22Rv1 (cell line): Measurements from ENCODE around the gene MAGIX.

ENCODE experiments used
- ZFX ChIP-seq: fragments of 450-650 bp; IDR thresholded peaks from 2 replicates; pipeline ENCODE4 v1.6.1; 2017; ENCODE audit warnings: antibody characterized with exemption, borderline replicate concordance
- TF ChIP-seq, protein P1 (sequence below): fragments of 450-650 bp; IDR thresholded peaks from 2 replicates; pipeline ENCODE4 v1.5.1; 2017; ENCODE audit warnings: mild to moderate bottlenecking

DNA sequence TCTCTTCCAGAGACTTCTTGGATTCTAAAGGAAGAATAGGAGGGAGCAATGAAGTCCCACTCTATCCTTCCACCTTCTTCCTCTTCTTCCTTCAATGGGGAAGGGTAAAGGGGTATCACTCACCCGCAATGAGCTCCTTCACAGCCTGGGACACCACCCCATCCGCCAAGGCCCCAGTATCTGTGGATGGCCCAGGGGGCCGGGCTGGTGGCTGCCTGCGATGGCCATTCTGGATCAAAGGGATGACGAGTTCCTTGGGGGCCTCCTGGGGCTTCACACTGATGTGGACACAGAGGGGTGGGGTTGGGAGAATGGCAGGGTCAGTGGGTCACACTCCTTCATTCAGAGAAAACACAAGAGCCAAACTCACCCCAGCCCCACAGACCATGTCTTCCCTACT lies 40.1 kb upstream of the MAGIX start:
- TF ChIP-seq, protein P1, sequence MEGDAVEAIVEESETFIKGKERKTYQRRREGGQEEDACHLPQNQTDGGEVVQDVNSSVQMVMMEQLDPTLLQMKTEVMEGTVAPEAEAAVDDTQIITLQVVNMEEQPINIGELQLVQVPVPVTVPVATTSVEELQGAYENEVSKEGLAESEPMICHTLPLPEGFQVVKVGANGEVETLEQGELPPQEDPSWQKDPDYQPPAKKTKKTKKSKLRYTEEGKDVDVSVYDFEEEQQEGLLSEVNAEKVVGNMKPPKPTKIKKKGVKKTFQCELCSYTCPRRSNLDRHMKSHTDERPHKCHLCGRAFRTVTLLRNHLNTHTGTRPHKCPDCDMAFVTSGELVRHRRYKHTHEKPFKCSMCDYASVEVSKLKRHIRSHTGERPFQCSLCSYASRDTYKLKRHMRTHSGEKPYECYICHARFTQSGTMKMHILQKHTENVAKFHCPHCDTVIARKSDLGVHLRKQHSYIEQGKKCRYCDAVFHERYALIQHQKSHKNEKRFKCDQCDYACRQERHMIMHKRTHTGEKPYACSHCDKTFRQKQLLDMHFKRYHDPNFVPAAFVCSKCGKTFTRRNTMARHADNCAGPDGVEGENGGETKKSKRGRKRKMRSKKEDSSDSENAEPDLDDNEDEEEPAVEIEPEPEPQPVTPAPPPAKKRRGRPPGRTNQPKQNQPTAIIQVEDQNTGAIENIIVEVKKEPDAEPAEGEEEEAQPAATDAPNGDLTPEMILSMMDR = no peak
- TF ChIP-seq ZFX = no peak
